HepG2 (cell line): ENCODE data around the gene NDUFS5. TPM values are rescaled to one million over a fixed set of nuclear protein-coding genes. Genes with fewer than 3 reads are reported as not detected.

Experiments used
- ATF7-NPFF ChIP-seq: sonication (generic); formaldehyde crosslinking; IDR thresholded peaks from 2 replicates; pipeline ENCODE4 v1.8.1; 2023; ENCODE audit warnings: mild to moderate bottlenecking, low read depth, missing genetic modification reagents, moderate library complexity
- DR1 ChIP-seq: sonication (generic); formaldehyde crosslinking; IDR thresholded peaks from 2 replicates; pipeline ENCODE4 v1.8.0; 2021; ENCODE audit warnings: mild to moderate bottlenecking, missing genetic modification reagents, inconsistent platforms
- ISL2 ChIP-seq: sonication (generic); formaldehyde crosslinking; IDR thresholded peaks from 2 replicates; pipeline ENCODE4 v1.5.0; 2020; ENCODE audit warnings: missing genetic modification reagents
- JUNB ChIP-seq: sonication (generic); formaldehyde crosslinking; IDR thresholded peaks from 2 replicates; pipeline ENCODE4 v1.8.0; 2022; ENCODE audit warnings: missing genetic modification reagents, mild to moderate bottlenecking, borderline replicate concordance
- KDM5B ChIP-seq: sonication (generic); formaldehyde crosslinking; IDR thresholded peaks from 2 replicates; pipeline ENCODE4 v1.4.0; 2020; ENCODE audit warnings: missing genetic modification reagents, mild to moderate bottlenecking, borderline replicate concordance
- RFX5 ChIP-seq: IDR thresholded peaks from 2 replicates; pipeline ENCODE4 v1.6.1; 2011; ENCODE audit warnings: low read depth, low read length, improper control_type of control experiment
- ZMYM4 ChIP-seq: sonication (generic); formaldehyde crosslinking; IDR thresholded peaks from 2 replicates; pipeline ENCODE4 v1.8.1; 2023; ENCODE audit warnings: mild to moderate bottlenecking, missing genetic modification reagents
- ZNF33B ChIP-seq: sonication (generic); formaldehyde crosslinking; IDR thresholded peaks from 2 replicates; pipeline ENCODE4 v1.5.1; 2020; ENCODE audit warnings: mild to moderate bottlenecking, missing genetic modification reagents
- ZNF431 ChIP-seq: sonication (generic); formaldehyde crosslinking; IDR thresholded peaks from 2 replicates; pipeline ENCODE4 v1.9.0; 2022; ENCODE audit warnings: missing genetic modification reagents, low read depth, mild to moderate bottlenecking, borderline replicate concordance
- ZSCAN31 ChIP-seq: sonication (generic); formaldehyde crosslinking; IDR thresholded peaks from 2 replicates; pipeline ENCODE4 v1.5.0; 2020; ENCODE audit warnings: low read depth, mild to moderate bottlenecking, missing genetic modification reagents
- polyA plus RNA-seq, 8 experiments: library from polyadenylated mRNA; depleted of rRNA in 3 of 8; stranded (reverse) in 7 of 8; unstranded in 1 of 8; fragments of >200 nt; fragmentation: Illumina TruSeq in 4 of 8; extraction: Trizol in 4 of 8; gene quantifications; 2 replicates each; pipeline versions ENCODE4 v1.2.1 to v1.2.3, GENCODE V29; 2011 to 2016; ENCODE audit warnings: low read depth in 4 of 8, missing spikeins in 1 of 8, mixed read lengths in 1 of 8; ENCODE audit not compliant: insufficient read depth in 1 of 8
- total RNA-seq, 5 experiments: library from RNA; depleted of rRNA; stranded (reverse); fragments of >200 nt; fragmentation: Illumina TruSeq; extraction: Trizol; gene quantifications; 2 replicates each; pipeline ENCODE4 v1.2.3, GENCODE V29; 2016; ENCODE audit warnings: low read depth in 1 of 5
- TF ChIP-seq, protein P1 (sequence below): sonication (generic); formaldehyde crosslinking; IDR thresholded peaks from 2 replicates; pipeline ENCODE4 v1.4.0; 2020; ENCODE audit warnings: missing genetic modification reagents
- TF ChIP-seq, protein P2 (sequence below): sonication (generic); formaldehyde crosslinking; IDR thresholded peaks from 2 replicates; pipeline ENCODE4 v1.4.0; 2020; ENCODE audit warnings: missing genetic modification reagents
- TF ChIP-seq, protein P3 (sequence below): fragments of 450-650 bp; IDR thresholded peaks from 2 replicates; pipeline ENCODE4 v1.6.1; 2017
- TF ChIP-seq, protein P4 (sequence below): sonication (generic); formaldehyde crosslinking; IDR thresholded peaks from 2 replicates; pipeline ENCODE4 v1.8.0; 2022; ENCODE audit warnings: mild to moderate bottlenecking, missing genetic modification reagents, moderate library complexity
- TF ChIP-seq, protein P5 (sequence below): sonication (generic); formaldehyde crosslinking; IDR thresholded peaks from 2 replicates; pipeline ENCODE4 v1.4.0; 2020; ENCODE audit warnings: missing genetic modification reagents
- TF ChIP-seq, protein P6 (sequence below): sonication (generic); formaldehyde crosslinking; IDR thresholded peaks from 2 replicates; pipeline ENCODE4 v1.9.0; 2021; ENCODE audit warnings: missing genetic modification reagents, borderline replicate concordance
- TF ChIP-seq, protein P7 (sequence below): sonication (generic); formaldehyde crosslinking; IDR thresholded peaks from 2 replicates; pipeline ENCODE4 v1.4.0; 2020; ENCODE audit warnings: mild to moderate bottlenecking, missing genetic modification reagents
- TF ChIP-seq, protein P8 (sequence below): sonication (generic); formaldehyde crosslinking; IDR thresholded peaks from 2 replicates; pipeline ENCODE4 v1.5.1; 2020; ENCODE audit warnings: missing genetic modification reagents, mild to moderate bottlenecking, borderline replicate concordance

Gene NDUFS5
- total and polyA plus RNA-seq, 2 of the 13 experiments (the other 11 are each of a cell fraction or from before 2014, with no cell fraction given), result 263 to 466 TPM

DNA sequence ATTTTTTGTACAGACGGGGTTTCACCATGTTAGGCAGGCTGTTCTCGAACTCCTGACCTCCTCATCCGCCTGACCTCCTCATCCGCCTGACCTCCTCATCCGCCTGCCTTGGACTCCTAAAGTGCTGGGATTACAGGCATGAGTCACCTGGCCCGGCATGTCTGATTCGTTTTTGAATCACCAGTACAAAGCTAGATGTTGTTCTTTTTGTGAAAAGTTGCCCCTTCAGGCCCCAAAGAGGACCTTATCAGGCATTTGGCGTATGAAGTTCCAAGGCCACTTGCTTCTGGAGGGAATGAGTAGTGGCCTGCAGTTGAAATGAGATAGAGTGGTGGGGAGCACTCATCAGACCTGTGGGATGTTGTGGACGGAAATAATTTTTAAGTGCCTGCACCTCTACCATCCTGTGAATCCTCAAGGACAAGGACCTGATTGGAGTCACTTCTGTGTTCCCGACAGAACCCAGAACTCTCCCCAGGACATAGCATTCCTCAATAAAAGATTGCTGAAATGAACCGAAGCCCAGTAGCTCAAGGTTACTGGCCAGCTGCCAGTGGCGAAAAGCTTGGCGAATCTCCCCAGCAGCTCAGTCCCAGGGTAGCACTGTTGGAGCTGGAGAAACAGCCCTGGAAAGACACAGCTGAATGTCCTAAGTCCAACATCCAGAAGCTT lies 50.1 kb downstream of the NDUFS5 start (continued):
- TF ChIP-seq ZMYM4 (CRISPR knock-in tag) (peak; percentile 44), DR1 (CRISPR knock-in tag) (no peak), ATF7-NPFF (0 out of 2 replicates have a peak, but pooled peaks have one; percentile 24), ZSCAN31 (CRISPR knock-in tag) (no peak), ISL2 (CRISPR knock-in tag) (0 out of 2 replicates have a peak, but pooled peaks have one; percentile 11), ZNF33B (CRISPR knock-in tag) (no peak), KDM5B (CRISPR knock-in tag) (no peak), JUNB (CRISPR knock-in tag) (no peak), ZNF431 (no peak), RFX5 (no peak)
- TF ChIP-seq, protein P1, sequence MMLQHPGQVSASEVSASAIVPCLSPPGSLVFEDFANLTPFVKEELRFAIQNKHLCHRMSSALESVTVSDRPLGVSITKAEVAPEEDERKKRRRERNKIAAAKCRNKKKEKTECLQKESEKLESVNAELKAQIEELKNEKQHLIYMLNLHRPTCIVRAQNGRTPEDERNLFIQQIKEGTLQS (CRISPR knock-in tag), result peak; percentile 52; the same call in 1 of the 2 replicates
- TF ChIP-seq, protein P2, sequence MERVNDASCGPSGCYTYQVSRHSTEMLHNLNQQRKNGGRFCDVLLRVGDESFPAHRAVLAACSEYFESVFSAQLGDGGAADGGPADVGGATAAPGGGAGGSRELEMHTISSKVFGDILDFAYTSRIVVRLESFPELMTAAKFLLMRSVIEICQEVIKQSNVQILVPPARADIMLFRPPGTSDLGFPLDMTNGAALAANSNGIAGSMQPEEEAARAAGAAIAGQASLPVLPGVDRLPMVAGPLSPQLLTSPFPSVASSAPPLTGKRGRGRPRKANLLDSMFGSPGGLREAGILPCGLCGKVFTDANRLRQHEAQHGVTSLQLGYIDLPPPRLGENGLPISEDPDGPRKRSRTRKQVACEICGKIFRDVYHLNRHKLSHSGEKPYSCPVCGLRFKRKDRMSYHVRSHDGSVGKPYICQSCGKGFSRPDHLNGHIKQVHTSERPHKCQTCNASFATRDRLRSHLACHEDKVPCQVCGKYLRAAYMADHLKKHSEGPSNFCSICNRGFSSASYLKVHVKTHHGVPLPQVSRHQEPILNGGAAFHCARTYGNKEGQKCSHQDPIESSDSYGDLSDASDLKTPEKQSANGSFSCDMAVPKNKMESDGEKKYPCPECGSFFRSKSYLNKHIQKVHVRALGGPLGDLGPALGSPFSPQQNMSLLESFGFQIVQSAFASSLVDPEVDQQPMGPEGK (CRISPR knock-in tag), result peak; percentile 25; the same call in 1 of the 2 replicates
- TF ChIP-seq, protein P3, sequence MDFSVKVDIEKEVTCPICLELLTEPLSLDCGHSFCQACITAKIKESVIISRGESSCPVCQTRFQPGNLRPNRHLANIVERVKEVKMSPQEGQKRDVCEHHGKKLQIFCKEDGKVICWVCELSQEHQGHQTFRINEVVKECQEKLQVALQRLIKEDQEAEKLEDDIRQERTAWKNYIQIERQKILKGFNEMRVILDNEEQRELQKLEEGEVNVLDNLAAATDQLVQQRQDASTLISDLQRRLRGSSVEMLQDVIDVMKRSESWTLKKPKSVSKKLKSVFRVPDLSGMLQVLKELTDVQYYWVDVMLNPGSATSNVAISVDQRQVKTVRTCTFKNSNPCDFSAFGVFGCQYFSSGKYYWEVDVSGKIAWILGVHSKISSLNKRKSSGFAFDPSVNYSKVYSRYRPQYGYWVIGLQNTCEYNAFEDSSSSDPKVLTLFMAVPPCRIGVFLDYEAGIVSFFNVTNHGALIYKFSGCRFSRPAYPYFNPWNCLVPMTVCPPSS, result no peak
- TF ChIP-seq, protein P4, sequence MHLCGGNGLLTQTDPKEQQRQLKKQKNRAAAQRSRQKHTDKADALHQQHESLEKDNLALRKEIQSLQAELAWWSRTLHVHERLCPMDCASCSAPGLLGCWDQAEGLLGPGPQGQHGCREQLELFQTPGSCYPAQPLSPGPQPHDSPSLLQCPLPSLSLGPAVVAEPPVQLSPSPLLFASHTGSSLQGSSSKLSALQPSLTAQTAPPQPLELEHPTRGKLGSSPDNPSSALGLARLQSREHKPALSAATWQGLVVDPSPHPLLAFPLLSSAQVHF, result no peak
- TF ChIP-seq, protein P5, sequence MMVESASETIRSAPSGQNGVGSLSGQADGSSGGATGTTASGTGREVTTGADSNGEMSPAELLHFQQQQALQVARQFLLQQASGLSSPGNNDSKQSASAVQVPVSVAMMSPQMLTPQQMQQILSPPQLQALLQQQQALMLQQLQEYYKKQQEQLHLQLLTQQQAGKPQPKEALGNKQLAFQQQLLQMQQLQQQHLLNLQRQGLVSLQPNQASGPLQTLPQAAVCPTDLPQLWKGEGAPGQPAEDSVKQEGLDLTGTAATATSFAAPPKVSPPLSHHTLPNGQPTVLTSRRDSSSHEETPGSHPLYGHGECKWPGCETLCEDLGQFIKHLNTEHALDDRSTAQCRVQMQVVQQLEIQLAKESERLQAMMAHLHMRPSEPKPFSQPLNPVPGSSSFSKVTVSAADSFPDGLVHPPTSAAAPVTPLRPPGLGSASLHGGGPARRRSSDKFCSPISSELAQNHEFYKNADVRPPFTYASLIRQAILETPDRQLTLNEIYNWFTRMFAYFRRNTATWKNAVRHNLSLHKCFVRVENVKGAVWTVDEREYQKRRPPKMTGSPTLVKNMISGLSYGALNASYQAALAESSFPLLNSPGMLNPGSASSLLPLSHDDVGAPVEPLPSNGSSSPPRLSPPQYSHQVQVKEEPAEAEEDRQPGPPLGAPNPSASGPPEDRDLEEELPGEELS (CRISPR knock-in tag), result peak; percentile 58
- TF ChIP-seq, protein P6, sequence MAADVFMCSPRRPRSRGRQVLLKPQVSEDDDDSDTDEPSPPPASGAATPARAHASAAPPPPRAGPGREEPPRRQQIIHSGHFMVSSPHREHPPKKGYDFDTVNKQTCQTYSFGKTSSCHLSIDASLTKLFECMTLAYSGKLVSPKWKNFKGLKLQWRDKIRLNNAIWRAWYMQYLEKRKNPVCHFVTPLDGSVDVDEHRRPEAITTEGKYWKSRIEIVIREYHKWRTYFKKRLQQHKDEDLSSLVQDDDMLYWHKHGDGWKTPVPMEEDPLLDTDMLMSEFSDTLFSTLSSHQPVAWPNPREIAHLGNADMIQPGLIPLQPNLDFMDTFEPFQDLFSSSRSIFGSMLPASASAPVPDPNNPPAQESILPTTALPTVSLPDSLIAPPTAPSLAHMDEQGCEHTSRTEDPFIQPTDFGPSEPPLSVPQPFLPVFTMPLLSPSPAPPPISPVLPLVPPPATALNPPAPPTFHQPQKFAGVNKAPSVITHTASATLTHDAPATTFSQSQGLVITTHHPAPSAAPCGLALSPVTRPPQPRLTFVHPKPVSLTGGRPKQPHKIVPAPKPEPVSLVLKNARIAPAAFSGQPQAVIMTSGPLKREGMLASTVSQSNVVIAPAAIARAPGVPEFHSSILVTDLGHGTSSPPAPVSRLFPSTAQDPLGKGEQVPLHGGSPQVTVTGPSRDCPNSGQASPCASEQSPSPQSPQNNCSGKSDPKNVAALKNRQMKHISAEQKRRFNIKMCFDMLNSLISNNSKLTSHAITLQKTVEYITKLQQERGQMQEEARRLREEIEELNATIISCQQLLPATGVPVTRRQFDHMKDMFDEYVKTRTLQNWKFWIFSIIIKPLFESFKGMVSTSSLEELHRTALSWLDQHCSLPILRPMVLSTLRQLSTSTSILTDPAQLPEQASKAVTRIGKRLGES, result no peak
- TF ChIP-seq, protein P7, sequence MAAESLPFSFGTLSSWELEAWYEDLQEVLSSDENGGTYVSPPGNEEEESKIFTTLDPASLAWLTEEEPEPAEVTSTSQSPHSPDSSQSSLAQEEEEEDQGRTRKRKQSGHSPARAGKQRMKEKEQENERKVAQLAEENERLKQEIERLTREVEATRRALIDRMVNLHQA (CRISPR knock-in tag), result no peak
- TF ChIP-seq, protein P8, sequence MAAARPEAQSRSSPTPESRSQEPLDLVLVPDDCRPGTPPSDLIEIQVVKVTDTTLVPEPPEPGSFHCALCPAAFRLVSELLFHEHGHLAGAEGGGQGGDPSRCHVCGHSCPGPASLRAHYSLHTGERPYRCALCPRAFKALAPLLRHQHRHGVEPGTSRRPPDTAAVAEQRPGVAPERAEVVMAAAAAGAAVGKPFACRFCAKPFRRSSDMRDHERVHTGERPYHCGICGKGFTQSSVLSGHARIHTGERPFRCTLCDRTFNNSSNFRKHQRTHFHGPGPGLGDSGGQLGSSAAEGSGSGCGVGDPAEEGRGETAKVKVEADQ (CRISPR knock-in tag), result no peak
